HG03442 (cell line): ENCODE measurements around the gene G6PD.
"Not testable (repeated sequence)": the region's sequence is repeated elsewhere in the genome, so short reads cannot be mapped to it uniquely, and the experiment has no call there.

Experiments used
- ATAC-seq: cut with Tn5 transposase; IDR thresholded peaks from one replicate; pipeline ENCODE4 v1.9.1; 2021; ENCODE audit warnings: mild to moderate bottlenecking, moderate library complexity; ENCODE audit not compliant: unreplicated experiment

Gene G6PD

DNA sequence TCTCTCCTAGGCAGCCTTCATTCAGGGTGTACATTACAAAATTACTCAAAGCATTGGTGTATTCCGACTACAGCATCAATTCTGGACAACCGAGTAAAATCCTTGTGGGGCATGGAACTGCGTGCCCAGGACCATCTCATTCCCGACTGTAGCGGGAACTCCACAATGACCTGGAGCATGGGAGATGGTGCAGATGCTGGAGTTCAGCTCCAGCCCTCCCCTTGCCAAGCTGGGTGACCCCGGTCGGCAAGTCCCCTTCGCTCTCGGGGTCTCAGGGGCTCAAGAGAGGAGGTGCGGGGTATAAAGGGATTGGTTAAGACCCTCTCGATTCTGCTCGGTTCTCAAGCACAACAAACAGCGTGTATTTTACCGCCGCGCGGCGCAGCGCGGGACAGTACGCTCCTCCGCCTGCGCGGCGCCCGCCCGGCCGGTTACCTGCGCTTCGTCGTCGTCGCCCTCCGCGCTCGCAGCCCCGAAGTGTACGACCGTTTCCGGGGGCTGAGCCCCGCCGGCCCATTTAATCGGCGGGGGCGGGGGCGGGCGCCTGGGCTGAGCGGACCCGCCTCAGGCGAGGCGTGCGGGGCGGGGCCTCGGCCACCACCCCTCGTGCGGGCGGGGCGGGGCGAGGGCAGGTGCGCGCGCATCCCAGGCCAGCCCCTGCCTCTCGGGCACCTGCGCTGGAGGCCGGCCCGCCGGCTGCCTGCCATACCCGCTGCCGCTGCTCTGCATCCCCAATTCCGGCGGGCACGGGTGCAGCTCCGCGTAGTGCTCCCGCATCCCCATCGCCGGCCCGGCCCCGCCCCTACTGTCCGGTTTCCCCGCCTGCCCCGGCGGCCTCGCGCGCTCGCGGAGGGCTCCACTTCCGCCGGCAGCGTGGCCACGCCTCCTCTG lies at the start of gene G6PD:
TSS of gene G6PD (minus strand) at position 493 of the 891 bp plus-strand sequence. CDS start 691 bp downstream, outside the sequence.
- ATAC-seq, result peak; percentile 48

DNA sequence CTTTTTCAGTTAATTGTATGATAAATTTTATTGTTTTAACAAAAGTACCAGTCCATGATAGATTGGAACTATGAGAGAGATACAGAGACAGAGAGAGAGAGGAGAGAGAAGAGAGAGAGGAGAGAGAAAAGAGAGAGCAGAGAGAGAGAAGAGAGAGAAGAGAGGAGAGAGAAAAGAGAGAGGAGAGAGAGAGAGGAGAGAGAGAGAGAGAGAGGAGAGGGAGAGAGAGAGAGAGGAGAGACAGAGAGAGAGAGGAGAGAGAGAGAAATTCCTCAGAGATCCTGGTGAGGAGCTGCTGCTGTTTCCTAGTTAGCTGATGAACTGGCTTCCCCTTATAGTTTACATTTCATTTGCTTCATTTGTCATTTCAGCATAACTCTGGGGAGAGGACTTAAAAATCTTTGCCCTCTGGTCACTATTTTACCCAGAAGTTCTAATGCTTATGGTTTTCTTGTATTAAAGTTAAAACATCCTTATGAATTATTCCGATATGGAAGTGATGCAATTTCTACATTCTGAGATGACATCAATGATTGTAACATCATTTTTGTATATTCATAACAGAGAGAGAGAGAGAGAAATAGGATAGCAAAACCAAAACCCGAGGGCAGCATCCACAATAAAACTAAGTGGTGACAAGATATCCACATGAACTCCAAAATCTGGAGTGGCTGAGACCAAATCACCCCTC lies 49.1 kb upstream of the G6PD start:
- no peak for ATAC-seq

DNA sequence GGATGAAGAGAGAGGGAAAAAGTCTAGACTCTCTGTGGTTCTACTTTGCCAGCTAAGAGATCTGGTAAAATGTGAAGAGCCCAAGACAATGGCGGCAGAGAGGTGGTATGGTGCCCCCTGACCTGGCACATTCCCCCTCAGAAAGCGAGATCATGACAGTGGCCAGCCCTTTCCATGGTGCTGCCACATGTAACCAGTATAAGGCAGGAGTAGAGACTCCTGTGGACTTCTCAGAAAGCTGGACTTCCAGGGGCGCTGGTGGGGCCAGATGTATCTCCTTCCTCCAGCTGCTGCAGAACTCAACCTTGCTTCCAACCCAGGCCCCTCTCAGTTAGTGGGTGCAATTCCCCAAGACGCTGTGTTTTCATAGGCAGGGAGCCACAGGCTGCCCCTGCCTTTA lies 47.8 kb upstream of the G6PD start:
- ATAC-seq, result no peak

DNA sequence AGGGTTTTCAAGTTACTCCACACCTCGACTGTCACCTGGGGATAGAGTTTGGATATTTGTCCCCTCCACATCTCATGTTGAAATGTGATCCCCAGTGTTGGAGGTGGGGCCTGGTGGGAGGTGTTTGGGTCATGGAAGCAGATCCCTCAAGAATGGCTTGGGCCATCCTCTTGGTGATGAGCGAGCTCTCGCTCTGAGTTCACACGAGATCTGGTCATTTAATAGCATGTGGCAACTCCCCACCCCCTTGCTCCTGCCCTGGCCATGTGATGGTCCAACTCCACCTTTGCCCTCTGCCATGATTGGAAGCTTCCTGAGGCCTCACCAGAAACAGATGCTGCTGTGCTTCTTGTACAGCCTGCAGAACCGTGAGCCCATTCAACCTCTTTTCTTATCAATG lies 46.6 kb upstream of the G6PD start:
- ATAC-seq, result no peak

DNA sequence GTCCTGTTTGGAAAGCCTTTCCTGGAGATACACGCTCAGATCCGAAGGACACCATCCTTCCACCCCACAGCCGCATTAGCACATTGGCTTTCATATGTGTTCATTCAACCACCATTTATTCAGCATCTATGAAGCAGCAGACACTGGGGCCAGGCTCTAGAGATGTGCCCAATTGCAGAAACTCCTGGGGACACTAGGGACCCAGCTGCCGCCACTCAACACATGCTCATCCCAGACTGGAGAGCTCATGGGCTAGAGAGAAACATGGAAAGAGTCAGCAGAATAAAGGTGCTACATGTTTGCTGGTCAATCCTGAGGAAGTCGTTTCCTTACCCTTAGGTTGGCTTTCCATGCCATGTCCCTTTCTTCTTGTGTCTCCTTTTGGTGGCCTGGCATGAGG lies 45.9 kb upstream of the G6PD start:
- no peak for ATAC-seq

DNA sequence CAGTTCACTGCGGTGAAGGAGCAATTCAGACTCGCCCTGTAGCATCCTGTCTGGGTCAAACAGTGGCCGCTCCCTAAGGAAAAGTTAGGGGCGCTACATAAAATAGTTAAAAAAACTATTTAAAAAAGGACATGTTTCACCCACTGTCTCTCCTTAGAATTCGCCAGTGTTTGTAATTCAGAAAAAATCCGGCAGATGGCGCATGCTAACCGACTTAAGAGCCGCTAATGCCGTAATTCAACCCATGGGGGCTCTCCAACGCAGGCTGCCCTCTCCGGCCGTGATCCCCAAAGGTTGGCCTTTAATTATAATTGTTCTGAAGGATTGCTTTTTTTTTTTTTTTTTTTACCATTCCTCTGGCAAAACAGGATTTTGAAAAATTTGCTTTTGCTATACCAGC lies 43.8 kb upstream of the G6PD start:
- ATAC-seq, result not testable (repeated sequence)

DNA sequence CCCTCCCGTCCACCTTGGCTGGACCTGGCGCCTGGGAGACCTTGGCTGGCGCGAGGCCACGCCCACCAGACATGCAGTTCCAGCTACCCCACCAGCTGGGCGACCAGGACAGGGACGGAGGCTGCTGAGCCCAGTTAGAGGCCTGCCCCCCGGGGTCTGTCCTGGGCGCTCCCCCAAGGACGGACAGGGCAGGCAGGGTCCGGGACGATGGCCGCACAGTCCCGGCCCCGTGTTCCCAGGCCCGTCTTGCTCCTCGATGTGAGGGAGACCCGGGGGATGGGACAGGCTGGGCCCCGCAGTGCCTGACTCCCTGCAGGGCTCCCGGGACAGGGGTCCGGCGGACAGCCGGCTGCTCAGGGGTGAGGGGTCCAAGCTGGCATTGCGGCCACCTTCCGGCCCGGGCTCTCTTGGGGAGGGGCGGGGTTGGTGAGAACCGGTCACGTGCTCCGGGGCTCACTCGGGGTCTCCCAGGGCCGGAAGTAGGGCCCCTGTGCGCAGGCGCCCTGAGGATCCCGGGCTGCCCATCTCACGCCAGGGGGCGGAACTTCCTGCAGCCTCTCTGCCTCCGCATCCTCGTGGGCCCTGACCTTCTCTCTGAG lies 38.0 kb upstream of the G6PD start, which contains the start of gene CTAG1A:
TSS of gene CTAG1A (plus strand) at position 549 of the 599 bp plus-strand sequence. CDS start 74 bp downstream, outside the sequence.
- ATAC-seq, result not testable (repeated sequence)

DNA sequence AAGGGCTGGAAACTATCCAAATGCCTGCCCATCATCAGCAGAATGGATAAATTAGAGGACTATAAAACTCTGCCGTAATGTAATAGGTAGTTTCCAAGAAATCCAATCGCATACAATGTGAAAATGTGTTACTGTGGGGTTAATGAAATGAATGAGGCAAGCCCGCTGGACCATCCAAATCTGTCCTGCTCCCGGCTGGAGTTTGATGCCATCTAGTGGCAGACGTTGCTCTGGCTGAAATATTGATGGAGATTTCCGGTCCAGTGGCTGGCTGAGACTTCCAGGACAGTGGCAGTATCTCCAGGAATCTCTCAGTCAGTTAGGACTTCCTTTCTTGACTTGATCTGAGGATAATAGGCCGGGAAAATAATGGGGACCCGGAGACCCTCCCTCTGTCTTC lies 36.3 kb upstream of the G6PD start:
- ATAC-seq, result not testable (repeated sequence)

DNA sequence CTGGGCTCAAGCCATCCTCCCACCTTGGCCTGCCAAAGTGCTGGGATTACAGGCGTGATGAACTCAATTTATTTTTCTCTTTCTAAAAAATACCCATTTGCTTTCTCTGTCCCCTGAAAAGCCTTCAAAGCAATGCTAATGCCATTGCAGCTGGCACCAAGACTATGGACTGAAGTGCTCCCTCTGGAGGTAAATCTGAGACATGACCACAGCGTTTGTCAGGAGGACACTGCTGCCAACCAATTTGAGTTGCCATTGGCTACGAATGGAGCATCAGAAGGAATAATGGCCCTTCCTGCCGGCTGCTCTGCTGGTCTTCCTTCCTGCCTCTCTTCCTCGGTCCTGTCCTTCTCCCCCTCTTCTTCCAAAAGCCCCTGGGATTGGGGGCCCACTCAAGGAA lies 28.4 kb upstream of the G6PD start:
- not testable (repeated sequence) for ATAC-seq

DNA sequence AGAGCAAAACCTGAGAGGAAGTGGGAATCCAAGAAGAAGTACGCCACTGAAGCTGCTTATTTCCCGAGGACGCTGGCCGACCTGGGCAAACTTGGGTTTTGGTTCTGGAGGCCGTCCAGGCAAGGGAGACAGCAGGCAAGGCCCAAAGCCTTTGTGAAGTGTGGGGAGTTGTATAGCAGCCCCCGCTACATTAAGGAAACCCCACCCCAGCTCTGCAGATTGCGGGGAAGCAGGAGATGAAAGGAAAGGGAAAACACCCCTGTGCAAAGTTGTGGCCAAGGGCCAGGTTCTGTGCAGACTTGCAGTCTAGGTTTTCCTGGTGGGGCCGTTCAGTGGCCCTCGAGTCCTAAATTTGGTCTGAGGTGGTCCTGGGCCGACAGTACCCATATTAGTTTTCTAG lies 26.4 kb upstream of the G6PD start:
- ATAC-seq, result not testable (repeated sequence)

DNA sequence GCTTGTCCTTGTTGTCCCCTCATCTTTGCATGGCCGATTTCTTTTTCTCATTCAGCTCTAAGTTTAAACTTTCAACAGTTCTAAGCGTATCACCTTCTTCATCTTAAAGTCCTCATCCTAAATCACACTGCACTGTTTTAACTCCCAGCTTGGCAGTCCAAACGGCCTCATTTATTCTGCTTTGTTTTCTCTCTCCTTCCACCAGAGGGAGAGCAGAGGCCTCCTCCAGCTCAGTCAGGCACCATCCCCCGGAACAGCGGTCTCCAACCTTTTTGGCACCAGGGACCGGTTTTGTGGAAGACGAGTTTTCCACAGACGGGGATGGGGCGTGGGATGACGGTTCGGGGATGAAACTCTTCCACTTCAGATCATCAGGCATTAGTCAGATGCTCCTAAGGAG lies 23.7 kb upstream of the G6PD start:
- ATAC-seq, result not testable (repeated sequence)

DNA sequence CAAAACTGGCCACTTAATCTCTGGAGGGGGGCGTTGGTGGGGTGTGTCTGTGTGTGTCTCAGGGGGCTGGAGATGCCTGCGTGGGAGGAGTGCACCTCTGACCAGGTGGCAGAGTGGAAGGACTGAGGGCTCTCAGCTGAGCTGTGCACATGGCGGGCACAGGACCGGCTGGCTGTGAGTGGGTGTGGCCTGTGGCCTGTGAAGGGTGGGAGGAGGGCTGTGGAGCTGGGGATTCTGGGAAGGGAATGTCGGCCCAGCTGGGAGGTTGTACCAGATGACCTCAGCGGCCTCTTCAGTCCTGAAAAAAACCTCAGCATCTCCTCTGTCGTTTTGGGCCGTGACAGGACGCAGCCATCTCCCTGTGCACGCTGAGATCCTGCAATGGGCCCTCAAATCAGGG lies 15.6 kb upstream of the G6PD start:
- ATAC-seq, result not testable (repeated sequence)

DNA sequence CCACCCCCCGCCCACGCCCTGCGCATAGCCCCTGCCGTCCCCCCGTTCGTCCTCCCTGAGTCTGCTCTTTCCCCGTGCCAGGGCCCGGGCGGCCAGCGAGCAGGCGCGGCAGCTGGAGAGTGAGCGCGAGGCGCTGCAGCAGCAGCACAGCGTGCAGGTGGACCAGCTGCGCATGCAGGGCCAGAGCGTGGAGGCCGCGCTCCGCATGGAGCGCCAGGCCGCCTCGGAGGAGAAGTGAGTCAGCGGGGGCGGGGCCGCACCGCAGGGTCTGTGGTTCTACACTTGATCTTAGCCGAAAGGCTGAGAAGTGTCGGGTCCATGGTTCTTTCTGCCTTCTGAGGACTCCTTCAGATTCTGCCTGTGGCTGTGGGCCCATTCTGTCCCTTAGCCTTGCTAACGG lies 13.7 kb upstream of the G6PD start:
- not testable (repeated sequence) for ATAC-seq

DNA sequence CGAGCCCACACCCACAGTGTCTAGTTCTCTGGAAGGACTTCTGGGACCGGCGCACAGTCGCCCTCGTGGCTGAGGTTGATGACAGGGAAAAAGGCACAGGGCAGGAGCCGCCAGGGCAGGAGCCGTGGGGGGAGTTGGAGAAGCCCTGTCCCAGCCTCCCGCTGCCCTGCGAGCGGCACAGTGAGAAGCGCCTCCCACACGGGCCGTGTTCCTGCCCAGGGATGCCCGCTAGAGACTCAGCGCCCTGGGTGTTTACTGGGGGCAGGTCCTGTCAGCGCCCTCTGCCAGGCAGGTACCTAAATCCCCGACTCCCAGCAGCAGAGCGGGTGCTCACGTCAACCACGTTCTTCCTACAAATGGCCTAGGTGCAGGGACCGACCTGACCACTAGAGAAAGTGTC lies 12.2 kb upstream of the G6PD start:
- ATAC-seq, result not testable (repeated sequence)

DNA sequence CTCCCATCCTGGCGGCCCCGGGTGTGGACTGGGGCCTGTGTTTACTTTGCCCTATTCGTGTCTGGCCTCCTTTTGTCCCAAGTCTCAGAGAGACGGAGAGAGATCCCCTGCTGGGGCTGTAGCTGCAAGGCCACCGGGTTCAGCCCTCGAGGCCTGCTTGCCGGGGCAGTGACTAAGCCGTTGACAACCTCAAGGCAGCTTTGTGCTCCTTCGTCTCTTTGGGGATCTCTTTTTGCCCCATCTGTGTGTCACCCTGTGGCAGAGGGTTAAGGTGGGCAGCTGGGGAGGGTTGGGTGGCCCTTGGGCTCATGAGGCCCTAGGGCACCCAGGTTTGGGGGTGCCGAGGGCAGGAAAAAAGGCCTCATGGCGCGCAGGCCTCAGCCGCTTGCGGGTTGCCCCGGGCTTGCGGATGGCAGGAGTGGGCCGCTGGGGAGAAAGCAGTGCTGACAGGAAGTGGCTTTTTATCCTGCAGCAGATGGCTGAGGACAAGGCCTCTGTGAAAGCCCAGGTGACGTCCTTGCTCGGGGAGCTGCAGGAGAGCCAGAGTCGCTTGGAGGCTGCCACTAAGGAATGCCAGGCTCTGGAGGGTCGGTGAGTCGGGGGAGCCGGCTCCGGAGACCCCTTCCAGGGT lies 11.5 kb upstream of the G6PD start:
- not testable (repeated sequence) for ATAC-seq

DNA sequence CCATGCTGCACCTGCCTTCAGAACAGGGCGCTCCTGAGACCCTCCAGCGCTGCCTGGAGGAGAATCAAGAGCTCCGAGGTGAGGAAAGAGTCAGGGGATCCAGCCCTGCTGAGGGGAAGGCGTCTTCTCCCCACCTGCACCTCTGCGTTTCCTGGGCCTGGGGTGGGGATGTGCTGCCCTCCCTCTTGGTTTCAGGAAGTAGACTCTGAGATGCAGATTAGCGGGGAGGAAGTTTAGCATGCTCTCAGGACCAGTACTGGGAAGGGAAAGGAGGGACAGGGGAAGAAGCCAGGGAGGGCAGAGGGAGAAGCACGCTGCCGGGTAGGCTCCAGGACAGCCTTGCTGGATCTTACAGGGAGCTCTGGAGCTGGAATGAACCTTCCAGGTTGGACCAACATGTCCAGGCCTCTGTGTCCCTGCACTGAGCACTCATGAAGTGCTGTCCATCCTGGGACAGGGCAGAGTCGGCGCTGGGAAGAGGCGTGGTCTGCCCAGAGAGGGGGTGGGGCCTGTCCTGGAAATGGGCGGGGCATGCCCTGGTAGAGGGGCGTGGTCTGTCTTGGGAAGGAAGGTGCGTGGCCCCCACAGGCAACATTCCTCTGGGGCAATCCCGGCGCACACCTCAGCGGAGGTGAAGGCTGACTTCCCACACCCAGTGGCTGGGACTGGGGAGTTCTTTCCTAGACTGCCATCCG lies 5.6 kb upstream of the G6PD start:
- ATAC-seq, result not testable (repeated sequence)

DNA sequence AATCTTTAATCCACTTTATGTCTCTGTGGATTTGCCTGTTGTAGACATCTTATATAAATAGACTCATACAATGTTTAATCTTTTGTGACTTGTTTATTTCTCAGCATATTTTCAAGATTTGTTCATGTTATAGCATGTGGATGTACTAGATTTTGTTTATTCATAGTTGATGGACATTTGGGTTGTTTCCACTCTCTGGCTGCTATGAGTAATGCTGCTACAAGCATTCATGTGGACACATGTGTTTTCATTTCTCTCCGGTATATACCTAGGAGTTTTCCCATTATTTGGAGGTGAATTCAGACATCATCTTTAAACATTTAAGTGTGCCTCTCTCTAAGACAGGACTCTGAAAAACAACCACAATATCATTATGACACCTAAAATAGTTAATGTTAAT lies 3.1 kb upstream of the G6PD start:
- no peak for ATAC-seq

DNA sequence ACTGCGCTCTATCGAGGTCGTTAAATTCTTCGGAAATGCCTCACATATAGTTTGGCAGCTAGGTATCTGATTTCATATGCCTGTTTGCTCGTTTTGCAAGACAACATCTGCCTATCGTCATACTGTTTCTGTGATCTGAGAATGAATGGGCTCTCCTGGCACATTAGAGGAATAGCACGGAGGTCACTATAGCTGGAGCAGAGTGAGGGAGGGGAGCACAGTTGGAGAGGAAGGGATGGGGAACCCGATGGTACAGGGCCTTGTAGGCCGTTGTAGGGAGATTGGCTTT lies 1.3 kb upstream of the G6PD start:
- no peak for ATAC-seq

DNA sequence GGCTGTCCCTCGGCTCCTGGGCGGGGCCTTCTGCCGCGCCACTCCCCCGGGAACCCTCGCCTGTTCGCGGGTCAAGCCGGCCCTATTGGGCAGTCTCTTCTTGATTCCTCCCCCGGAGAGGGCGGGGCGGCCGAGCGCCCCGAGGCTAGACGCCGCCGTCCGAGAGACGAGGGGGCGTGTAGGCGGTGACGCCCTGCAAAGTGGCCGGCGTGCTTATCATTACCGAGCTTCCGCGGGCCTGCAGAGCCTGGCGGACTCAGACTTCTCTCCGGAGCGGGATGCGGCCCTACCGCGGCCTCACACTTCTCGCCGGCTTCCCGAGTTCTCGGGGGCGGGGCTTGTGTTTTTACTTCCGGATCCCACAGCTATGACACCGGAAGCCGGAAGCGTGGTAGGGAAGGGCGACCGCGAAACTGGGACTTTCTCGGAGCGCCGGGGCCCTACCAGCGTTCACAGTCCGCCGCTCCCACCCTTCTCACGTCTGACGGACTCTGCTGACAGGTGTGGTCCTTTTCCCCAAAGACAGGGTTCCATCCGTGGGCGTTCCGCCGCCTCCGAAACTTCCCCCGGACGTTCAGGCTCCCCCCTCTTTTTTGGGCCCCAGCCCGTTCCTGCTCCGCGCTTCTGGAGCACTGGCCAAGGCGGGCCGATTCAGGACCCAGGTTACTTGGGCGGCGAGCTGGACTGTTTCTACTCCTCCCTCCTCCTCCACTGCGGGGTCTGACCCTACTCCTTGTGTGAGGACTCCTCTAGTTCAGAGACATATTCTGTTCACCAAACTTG lies 790 bp upstream of the G6PD start, which contains the start of gene IKBKG:
TSS of gene IKBKG (plus strand) at position 376 of the 783 bp plus-strand sequence. CDS start 4,383 bp downstream, outside the sequence.
- ATAC-seq, result peak; percentile 74
